KMS-11 (cell line): ENCODE measurements around the gene SMCO2.

Experiments used
- H2AFZ ChIP-seq: fragments of 200-600 bp; sonication (generic); 2 replicates; pipeline ENCODE4 v1.6.1; 2016; ENCODE audit warnings: antibody characterized with exemption, mixed run types, low read depth
- H3K27ac ChIP-seq: fragments of 200-600 bp; sonication (generic); 2 replicates; pipeline ENCODE4 v1.6.1; 2016; ENCODE audit warnings: mild to moderate bottlenecking, mixed run types
- H3K27me3 ChIP-seq: fragments of 200-600 bp; sonication (generic); 2 replicates; pipeline ENCODE4 v1.6.1; 2017; ENCODE audit warnings: mild to moderate bottlenecking, low read depth, mixed run types, moderate library complexity; ENCODE audit not compliant: insufficient read depth
- H3K36me3 ChIP-seq: fragments of 200-600 bp; sonication (generic); 2 replicates; pipeline ENCODE4 v1.6.1; 2017; ENCODE audit warnings: mild to moderate bottlenecking, mixed run types; ENCODE audit not compliant: insufficient read depth
- H3K4me1 ChIP-seq: fragments of 200-600 bp; sonication (generic); 2 replicates; pipeline ENCODE4 v1.6.1; 2016; ENCODE audit warnings: mild to moderate bottlenecking, low read depth, mixed run types; ENCODE audit not compliant: poor library complexity, severe bottlenecking
- H3K4me2 ChIP-seq: fragments of 200-600 bp; sonication (generic); 2 replicates; pipeline ENCODE4 v1.7.0; 2016; ENCODE audit warnings: mild to moderate bottlenecking, mixed run types
- H3K4me3 ChIP-seq: fragments of 200-600 bp; sonication (generic); IDR thresholded peaks from 2 replicates; pipeline ENCODE4 v1.6.1; 2017; ENCODE audit warnings: low read depth, low read length, mixed read lengths; ENCODE audit not compliant: insufficient read depth
- H3K79me2 ChIP-seq: fragments of 200-600 bp; sonication (generic); 2 replicates; pipeline ENCODE4 v1.6.1; 2016; ENCODE audit warnings: low read depth, mixed run types; ENCODE audit not compliant: insufficient read depth
- H3K9ac ChIP-seq: fragments of 200-600 bp; sonication (generic); 2 replicates; pipeline ENCODE4 v1.6.1; 2016; ENCODE audit warnings: mild to moderate bottlenecking, mixed run types
- H4K20me1 ChIP-seq: fragments of 200-600 bp; sonication (generic); 2 replicates; pipeline ENCODE4 v1.6.1; 2016; ENCODE audit warnings: mild to moderate bottlenecking, mixed run types; ENCODE audit not compliant: insufficient read depth
- TF ChIP-seq, protein P1 (sequence below): fragments of 200-600 bp; sonication (generic); conservative IDR thresholded peaks from 2 replicates; pipeline ENCODE4 v1.6.1; 2017; ENCODE audit warnings: low read depth, mild to moderate bottlenecking, antibody characterized with exemption, low read length, moderate library complexity, mixed read lengths

Gene SMCO2

GRCh38 chr12:27422697-27423096, 23.8 kb upstream of the SMCO2 start:
- no peaks in the 10 kb centered on the region for H3K4me1 ChIP-seq

GRCh38 chr12:27424631-27425230, 21.8 kb upstream of the SMCO2 start:
- Histone ChIP-seq H3K4me2 (no peak overlapping the region), H3K27me3 (no peaks in the 10 kb centered on the region), H3K27ac (no peak overlapping the region), H4K20me1 (no peaks in the 10 kb centered on the region), H3K36me3 (no peaks in the 10 kb centered on the region), H3K79me2 (no peaks in the 10 kb centered on the region), H3K9ac (no peak overlapping the region), H3K4me1 (no peaks in the 10 kb centered on the region), H2AFZ (no peak overlapping the region), H3K4me3 (no peak overlapping the region)
- TF ChIP-seq, protein P1, sequence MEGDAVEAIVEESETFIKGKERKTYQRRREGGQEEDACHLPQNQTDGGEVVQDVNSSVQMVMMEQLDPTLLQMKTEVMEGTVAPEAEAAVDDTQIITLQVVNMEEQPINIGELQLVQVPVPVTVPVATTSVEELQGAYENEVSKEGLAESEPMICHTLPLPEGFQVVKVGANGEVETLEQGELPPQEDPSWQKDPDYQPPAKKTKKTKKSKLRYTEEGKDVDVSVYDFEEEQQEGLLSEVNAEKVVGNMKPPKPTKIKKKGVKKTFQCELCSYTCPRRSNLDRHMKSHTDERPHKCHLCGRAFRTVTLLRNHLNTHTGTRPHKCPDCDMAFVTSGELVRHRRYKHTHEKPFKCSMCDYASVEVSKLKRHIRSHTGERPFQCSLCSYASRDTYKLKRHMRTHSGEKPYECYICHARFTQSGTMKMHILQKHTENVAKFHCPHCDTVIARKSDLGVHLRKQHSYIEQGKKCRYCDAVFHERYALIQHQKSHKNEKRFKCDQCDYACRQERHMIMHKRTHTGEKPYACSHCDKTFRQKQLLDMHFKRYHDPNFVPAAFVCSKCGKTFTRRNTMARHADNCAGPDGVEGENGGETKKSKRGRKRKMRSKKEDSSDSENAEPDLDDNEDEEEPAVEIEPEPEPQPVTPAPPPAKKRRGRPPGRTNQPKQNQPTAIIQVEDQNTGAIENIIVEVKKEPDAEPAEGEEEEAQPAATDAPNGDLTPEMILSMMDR, result peak; percentile 30; the same call in 1 of the 2 replicates

More at GRCh38 chr12:27422697-27423096, 23.8 kb upstream of the SMCO2 start:
- H3K4me3 ChIP-seq, result no peak overlapping the region
- no peak overlapping the region for H3K27ac ChIP-seq
- TF ChIP-seq, protein P1, result no peak
- H3K27me3 ChIP-seq, result no peaks in the 10 kb centered on the region
- no peaks in the 10 kb centered on the region for H3K36me3 ChIP-seq
- no peak overlapping the region for H2AFZ ChIP-seq
- no peak overlapping the region for H3K4me2 ChIP-seq
- no peaks in the 10 kb centered on the region for H3K79me2 ChIP-seq
- H3K9ac ChIP-seq, result no peak overlapping the region
- no peaks in the 10 kb centered on the region for H4K20me1 ChIP-seq

DNA sequence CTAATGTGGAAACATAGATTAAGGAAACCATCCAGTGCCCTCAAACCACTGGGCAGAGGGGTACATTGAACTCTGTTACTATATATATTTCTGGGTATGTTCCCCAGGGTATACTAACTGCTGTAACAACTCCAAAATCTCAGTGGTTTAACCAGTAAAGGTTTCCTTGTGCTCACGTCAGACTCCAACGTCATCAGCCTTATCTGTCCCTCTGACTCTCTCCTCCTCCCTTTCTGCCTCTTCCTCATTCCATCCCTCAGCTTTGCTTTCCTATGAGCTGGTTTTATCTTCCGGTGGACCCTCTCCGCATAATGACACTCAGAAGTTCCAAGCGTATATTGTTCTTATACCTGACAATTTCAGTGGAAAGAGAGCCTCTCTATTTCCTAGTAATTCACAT, 21.2 kb upstream of the SMCO2 start:
- no peaks in the 10 kb centered on the region for H3K79me2 ChIP-seq
- no peak overlapping the region for H3K4me2 ChIP-seq
- H3K36me3 ChIP-seq, result no peaks in the 10 kb centered on the region

GRCh38 chr12:27426743-27427487, 19.6 kb upstream of the SMCO2 start:
- Histone ChIP-seq H3K27me3 (no peaks in the 10 kb centered on the region), H3K9ac (no peak overlapping the region), H2AFZ (no peak overlapping the region), H3K27ac (no peak overlapping the region), H3K79me2 (no peaks in the 10 kb centered on the region), H3K4me3 (no peak overlapping the region), H3K4me1 (no peaks in the 10 kb centered on the region), H4K20me1 (no peaks in the 10 kb centered on the region), H3K4me2 (no peak overlapping the region), H3K36me3 (no peaks in the 10 kb centered on the region)
- TF ChIP-seq, protein P1, result no peak

More for the DNA sequence above, 21.2 kb upstream of the SMCO2 start:
- H2AFZ ChIP-seq, result no peak overlapping the region
- H3K4me3 ChIP-seq, result no peak overlapping the region
- H3K27me3 ChIP-seq, result no peaks in the 10 kb centered on the region
- TF ChIP-seq, protein P1, result no peak
- no peak overlapping the region for H3K9ac ChIP-seq
- H3K27ac ChIP-seq, result no peak overlapping the region
- H3K4me1 ChIP-seq, result no peaks in the 10 kb centered on the region
- no peaks in the 10 kb centered on the region for H4K20me1 ChIP-seq
